Neural crest cell (in vitro differentiated cells): Measurements from ENCODE around the gene NEMP1. TPM values are rescaled to one million over a fixed set of nuclear protein-coding genes. Genes with fewer than 3 reads are reported as not detected.
"Not testable (repeated sequence)": the region's sequence is repeated elsewhere in the genome, so short reads cannot be mapped to it uniquely, and the experiment has no call there.

ENCODE experiments used
- DNase-seq: peaks from one replicate; pipeline ENCODE4 v3.0.0; 2021; ENCODE audit warnings: low read depth, mixed read lengths, low spot score
- H3K27ac Mint-ChIP-seq: one replicate; pipeline ENCODE4 v1.8.0; 2021; ENCODE audit warnings: mild to moderate bottlenecking, mixed read lengths; ENCODE audit not compliant: unreplicated experiment
- H3K27me3 Mint-ChIP-seq: 2 replicates; pipeline ENCODE4 v1.8.0; 2021; ENCODE audit warnings: low read depth, mild to moderate bottlenecking, mixed read lengths
- H3K36me3 Mint-ChIP-seq: 2 replicates; pipeline ENCODE4 v1.8.0; 2021; ENCODE audit warnings: low read depth, mild to moderate bottlenecking, mixed read lengths
- H3K4me1 Mint-ChIP-seq: 2 replicates; pipeline ENCODE4 v1.8.0; 2021; ENCODE audit warnings: mixed read lengths
- H3K4me3 Mint-ChIP-seq: one replicate; pipeline ENCODE4 v1.8.0; 2021; ENCODE audit warnings: mild to moderate bottlenecking, mixed read lengths
- H3K9me3 Mint-ChIP-seq: 2 replicates; pipeline ENCODE4 v1.8.0; 2021; ENCODE audit warnings: mixed read lengths
- total RNA-seq: library from RNA; stranded (reverse); gene quantifications from 2 replicates; pipeline ENCODE4 v1.2.1, GENCODE V29; 2021
- TF ChIP-seq, protein P1 (sequence below): fragments of 200-600 bp; sonication (generic); conservative IDR thresholded peaks from 2 replicates; pipeline ENCODE4 v1.5.0; 2021; ENCODE audit warnings: antibody characterized with exemption, mild to moderate bottlenecking

Gene NEMP1
- total RNA-seq, 1 donor from 2014 or later: 49.6 TPM

GRCh38 chr12:57126061-57126460, 47.5 kb upstream of the NEMP1 start:
- peaks cover 19% of the 10 kb centered on the region for H3K27me3 Mint-ChIP-seq
- H3K36me3 Mint-ChIP-seq: no peaks in the 10 kb centered on the region
- TF ChIP-seq, protein P1, sequence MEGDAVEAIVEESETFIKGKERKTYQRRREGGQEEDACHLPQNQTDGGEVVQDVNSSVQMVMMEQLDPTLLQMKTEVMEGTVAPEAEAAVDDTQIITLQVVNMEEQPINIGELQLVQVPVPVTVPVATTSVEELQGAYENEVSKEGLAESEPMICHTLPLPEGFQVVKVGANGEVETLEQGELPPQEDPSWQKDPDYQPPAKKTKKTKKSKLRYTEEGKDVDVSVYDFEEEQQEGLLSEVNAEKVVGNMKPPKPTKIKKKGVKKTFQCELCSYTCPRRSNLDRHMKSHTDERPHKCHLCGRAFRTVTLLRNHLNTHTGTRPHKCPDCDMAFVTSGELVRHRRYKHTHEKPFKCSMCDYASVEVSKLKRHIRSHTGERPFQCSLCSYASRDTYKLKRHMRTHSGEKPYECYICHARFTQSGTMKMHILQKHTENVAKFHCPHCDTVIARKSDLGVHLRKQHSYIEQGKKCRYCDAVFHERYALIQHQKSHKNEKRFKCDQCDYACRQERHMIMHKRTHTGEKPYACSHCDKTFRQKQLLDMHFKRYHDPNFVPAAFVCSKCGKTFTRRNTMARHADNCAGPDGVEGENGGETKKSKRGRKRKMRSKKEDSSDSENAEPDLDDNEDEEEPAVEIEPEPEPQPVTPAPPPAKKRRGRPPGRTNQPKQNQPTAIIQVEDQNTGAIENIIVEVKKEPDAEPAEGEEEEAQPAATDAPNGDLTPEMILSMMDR: no peak
- H3K9me3 Mint-ChIP-seq: no peaks in the 10 kb centered on the region
- DNase-seq: no peak
- H3K4me1 Mint-ChIP-seq: peaks cover 19% of the 10 kb centered on the region
- H3K27ac Mint-ChIP-seq: no peak overlapping the region
- H3K4me3 Mint-ChIP-seq: peak overlapping the region; percentile 58

DNA sequence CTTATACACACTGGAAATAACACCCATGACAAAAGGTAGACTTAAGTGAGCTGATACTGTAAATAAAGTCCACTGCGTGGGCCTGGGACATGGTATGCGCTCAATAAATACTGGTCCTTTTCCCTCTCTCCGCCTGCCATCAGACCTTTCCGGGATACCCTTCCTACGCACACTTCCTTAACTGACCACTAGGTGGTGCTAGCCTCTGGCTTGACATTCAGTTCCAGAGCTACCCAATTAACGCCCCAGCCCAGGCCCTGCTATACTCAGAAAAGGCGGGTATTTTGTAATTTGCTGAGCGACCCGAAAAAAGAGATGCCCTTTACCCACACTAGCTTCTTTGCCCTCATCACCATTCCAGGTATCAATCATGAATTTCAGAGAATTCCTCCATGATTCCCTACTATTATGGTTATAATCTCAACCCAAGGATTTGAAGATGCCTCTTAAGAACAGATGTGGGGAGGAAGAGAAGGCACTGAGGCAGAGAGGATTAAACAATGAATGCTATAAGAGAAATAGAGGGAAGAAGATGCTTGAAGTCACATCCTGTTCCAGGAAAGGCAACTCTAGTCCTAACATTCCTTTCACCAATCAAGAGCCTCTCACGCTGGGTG, 45.8 kb upstream of the NEMP1 start:
- peaks cover 5% of the 10 kb centered on the region for H3K4me1 Mint-ChIP-seq
- H3K4me3 Mint-ChIP-seq: peak overlapping the region; percentile 21
- peaks cover 15% of the 10 kb centered on the region for H3K27me3 Mint-ChIP-seq
- peak; percentile 84 for DNase-seq
- H3K36me3 Mint-ChIP-seq: no peaks in the 10 kb centered on the region
- no peaks in the 10 kb centered on the region for H3K9me3 Mint-ChIP-seq
- H3K27ac Mint-ChIP-seq: no peak overlapping the region
- TF ChIP-seq, protein P1: peak; percentile 93

GRCh38 chr12:57123813-57124212, 45.2 kb upstream of the NEMP1 start:
- no peak for DNase-seq
- H3K4me3 Mint-ChIP-seq: no peak overlapping the region
- H3K9me3 Mint-ChIP-seq: no peaks in the 10 kb centered on the region
- H3K4me1 Mint-ChIP-seq: peaks cover 5% of the 10 kb centered on the region
- peaks cover 15% of the 10 kb centered on the region for H3K27me3 Mint-ChIP-seq
- H3K36me3 Mint-ChIP-seq: no peaks in the 10 kb centered on the region
- H3K27ac Mint-ChIP-seq: no peak overlapping the region
- TF ChIP-seq, protein P1: no peak

- not testable (repeated sequence) for H3K4me1 Mint-ChIP-seq, H3K27ac Mint-ChIP-seq, H3K9me3 Mint-ChIP-seq, DNase-seq, H3K36me3 Mint-ChIP-seq, H3K4me3 Mint-ChIP-seq
- H3K27me3 Mint-ChIP-seq: peaks cover 12% of the 10 kb centered on the region
These were observed 42.1 kb upstream of the NEMP1 start for GRCh38 chr12:57120718-57121117.

DNA sequence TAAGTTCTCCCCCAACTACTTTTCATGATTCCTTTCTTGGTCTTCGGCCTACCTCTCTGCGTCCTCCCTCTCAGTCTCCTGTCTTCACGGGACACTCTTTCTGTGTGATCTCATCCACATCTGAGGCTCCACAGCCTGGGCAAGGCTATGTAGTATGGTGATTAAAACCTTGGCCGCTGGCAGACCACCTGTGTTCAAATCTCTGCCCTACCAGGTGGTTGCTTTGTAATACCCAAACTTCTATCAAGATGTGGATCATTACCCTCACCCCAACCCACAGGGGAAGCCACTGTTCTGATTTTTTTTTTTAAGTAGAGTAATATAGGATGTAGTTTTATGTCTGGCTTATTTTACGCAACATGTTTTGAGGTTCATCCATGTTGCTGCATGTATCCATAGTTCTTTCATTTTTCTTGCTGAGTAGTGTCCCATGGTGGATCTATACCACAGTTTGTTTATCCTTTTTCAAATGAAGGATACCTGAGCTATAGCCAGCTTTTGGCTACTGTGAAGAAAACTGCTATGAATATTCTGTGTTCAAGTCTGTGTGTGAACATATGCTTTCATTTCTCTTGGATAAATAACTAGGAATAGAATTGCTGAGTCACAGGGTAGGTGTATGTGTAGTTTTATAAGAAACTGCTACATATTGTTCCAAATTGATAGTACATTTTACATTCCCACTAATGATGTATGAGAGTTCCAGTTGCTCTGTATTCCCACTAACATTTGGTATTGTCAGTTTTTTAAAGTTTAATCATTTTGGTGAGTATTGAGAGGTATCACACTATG, 40.9 kb upstream of the NEMP1 start:
- DNase-seq: no peak
- Mint-ChIP-seq H3K4me3 (no peak overlapping the region), H3K27ac (no peak overlapping the region), H3K27me3 (peaks cover 8% of the 10 kb centered on the region), H3K4me1 (no peaks in the 10 kb centered on the region), H3K9me3 (no peaks in the 10 kb centered on the region), H3K36me3 (no peaks in the 10 kb centered on the region)
- TF ChIP-seq, protein P1: no peak

DNA sequence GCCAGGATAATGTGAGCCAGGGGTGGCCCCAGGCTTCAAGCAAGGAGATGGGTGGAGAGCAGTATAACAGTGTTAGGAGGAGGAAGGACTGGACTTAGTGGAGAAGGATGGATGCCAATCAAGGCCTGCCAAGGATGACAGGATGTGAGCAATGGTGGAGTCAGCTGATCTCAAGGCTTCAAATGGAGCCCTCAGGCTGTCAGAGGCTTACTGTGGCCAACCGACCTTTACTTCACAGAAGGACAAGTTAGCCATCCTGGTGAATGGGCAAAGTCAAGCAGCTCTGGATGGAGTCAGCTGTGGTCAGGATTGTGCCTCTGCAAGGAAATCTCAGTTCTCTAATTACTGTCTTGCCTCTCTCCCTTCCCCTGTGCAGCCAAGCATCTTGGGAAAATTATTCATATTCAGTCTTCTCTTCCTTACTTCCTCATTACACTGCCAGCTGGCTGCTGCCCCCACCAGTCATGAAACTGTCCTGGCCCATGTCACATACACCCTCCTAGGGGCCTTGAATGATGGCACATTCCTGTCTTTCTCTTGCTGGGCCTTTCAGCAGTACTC, 40.2 kb upstream of the NEMP1 start:
- Mint-ChIP-seq H3K4me3 (no peak overlapping the region), H3K9me3 (no peaks in the 10 kb centered on the region), H3K27me3 (peaks cover 8% of the 10 kb centered on the region), H3K27ac (no peak overlapping the region), H3K4me1 (no peaks in the 10 kb centered on the region), H3K36me3 (no peaks in the 10 kb centered on the region)
- no peak for DNase-seq
- TF ChIP-seq, protein P1: no peak
